Measurements from ENCODE around the gene URB1.

URB1 gene

GRCh38 chr21:32338209-32338921, 54.4 kb downstream of the URB1 start:
- DNase-seq = no peak

- no peak for DNase-seq
Measured at GRCh38 chr21:32337206-32337605, 55.6 kb downstream of the URB1 start.

GRCh38 chr21:32336711-32337110, 56.1 kb downstream of the URB1 start:
- no peak for DNase-seq

- DNase-seq = no peak
Measured at GRCh38 chr21:32335601-32336575, 56.9 kb downstream of the URB1 start.

GRCh38 chr21:32334980-32335531, 57.8 kb downstream of the URB1 start:
- no peak for DNase-seq

- DNase-seq = no peak
Measured at GRCh38 chr21:32333953-32334673, 58.7 kb downstream of the URB1 start.

- no peak for DNase-seq
Measured at GRCh38 chr21:32332463-32332951, 60.3 kb downstream of the URB1 start.

- DNase-seq = no peak
Measured at GRCh38 chr21:32331444-32332305, 61.1 kb downstream of the URB1 start.

- no peak for DNase-seq
Measured at GRCh38 chr21:32330784-32331311, 62.0 kb downstream of the URB1 start.

GRCh38 chr21:32329776-32330175, 63.0 kb downstream of the URB1 start:
- DNase-seq = no peak

- DNase-seq = no peak
Measured at GRCh38 chr21:32329331-32329730, 63.5 kb downstream of the URB1 start.

- DNase-seq = no peak
Measured at GRCh38 chr21:32328595-32328994, 64.2 kb downstream of the URB1 start.

GRCh38 chr21:32325706-32326105, 67.1 kb downstream of the URB1 start:
- no peak for DNase-seq

- DNase-seq = no peak
Measured at GRCh38 chr21:32322676-32323075, 70.1 kb downstream of the URB1 start.

GRCh38 chr21:32322103-32322502, 70.7 kb downstream of the URB1 start:
- no peak for DNase-seq

- DNase-seq = no peak
Measured at GRCh38 chr21:32321480-32321879, 71.3 kb downstream of the URB1 start.

- no peak for DNase-seq
Measured at GRCh38 chr21:32320726-32321125, 72.1 kb downstream of the URB1 start.

GRCh38 chr21:32320059-32320458, 72.8 kb downstream of the URB1 start:
- DNase-seq = no peak

GRCh38 chr21:32319012-32319411, 73.8 kb downstream of the URB1 start:
- no peak for DNase-seq

- no peak for DNase-seq
Measured at GRCh38 chr21:32317726-32318125, 75.1 kb downstream of the URB1 start.

- no peak for DNase-seq
Measured at GRCh38 chr21:32316361-32317215, 76.2 kb downstream of the URB1 start.
